Astrocyte of the cerebellum (primary cell): Measurements from ENCODE around the gene CHN2.
"Not testable (repeated sequence)": the region's sequence is repeated elsewhere in the genome, so short reads cannot be mapped to it uniquely, and the experiment has no call there.

Experiments used
- DNase-seq: peaks from one replicate; pipeline ENCODE4 v3.0.0-alpha.2; 2011; ENCODE audit warnings: low read depth
- H3K4me3 ChIP-seq: 2 replicates; pipeline ENCODE4 v1.5.1; 2011; ENCODE audit warnings: mild to moderate bottlenecking, low read depth, low read length, moderate library complexity
- CTCF ChIP-seq: IDR thresholded peaks from 2 replicates; pipeline ENCODE4 v1.5.1; 2012; ENCODE audit warnings: low read length, low read depth, moderate library complexity, mild to moderate bottlenecking; ENCODE audit errors: missing control alignments
- in situ Hi-C: cut with HindIII; loops from 2 replicates; pipeline ENCODE4 v1.10.0; 2017; ENCODE audit warnings: low sequenced_read_pairs

Gene CHN2

DNA sequence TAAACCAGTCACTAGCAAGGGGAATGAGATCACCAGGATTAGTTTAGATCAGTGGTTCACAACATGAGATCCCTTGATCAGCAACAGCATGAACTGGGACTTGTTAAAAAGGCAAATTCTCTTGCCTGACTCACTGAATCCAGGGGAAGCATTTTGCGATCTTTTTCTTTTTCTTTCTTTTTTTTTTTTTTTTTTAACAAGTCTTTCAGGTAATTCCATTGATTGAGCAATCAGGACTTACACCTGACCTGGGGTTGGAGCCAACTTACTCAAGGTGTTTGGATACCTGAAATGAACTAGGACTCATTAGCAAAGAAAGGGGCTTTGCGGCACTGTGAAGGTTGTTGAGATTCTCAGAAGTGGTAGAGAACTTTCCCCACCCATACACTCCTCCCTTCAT is 321.9 kb downstream of the CHN2 start:
- no peak for DNase-seq
- no peak overlapping the region for H3K4me3 ChIP-seq
- no peak for TF ChIP-seq CTCF
- in situ Hi-C loops: no loop called here

DNA sequence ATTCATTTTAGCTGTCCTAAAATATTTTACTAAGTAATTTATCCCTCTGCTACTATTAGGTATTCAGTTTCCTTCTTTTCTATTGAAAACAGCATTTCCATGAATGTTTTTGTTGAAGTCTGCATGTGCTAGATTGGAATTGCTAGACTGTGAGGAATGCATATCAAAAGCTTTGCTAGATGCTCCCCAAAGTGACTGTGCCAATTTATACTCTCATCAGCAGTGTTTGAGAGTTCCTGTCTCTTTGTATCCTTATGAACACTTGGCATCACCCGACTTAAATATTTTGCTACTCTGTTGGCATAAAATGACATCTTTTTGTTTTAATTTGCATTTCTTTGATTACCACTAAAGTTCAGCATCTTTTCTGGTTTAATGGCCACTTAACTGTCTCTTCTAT is 324.0 kb downstream of the CHN2 start:
- DNase-seq: no peak
- no peak for TF ChIP-seq CTCF
- no peak overlapping the region for H3K4me3 ChIP-seq
- in situ Hi-C loops: no loop called here

DNA sequence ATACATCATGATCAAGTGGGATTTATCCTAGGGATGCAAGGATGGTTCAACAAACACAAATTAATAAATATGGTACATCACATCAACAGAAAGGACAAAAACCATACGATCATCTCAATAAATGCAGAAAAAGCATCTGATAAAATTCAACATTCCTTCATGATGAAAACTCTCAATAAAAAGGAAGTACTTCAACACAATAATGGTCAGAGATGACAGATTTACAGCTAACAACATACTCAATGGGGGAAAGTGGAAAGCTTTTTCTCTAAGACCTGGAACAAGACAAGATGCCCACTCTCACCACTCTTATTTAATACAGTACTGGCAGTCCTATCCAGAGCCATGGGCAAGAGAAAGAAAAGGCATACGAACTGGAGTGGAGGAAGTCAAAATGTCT is 329.2 kb downstream of the CHN2 start:
- in situ Hi-C loops: no loop called here
- DNase-seq: no peak
- TF ChIP-seq CTCF: no peak
- no peak overlapping the region for H3K4me3 ChIP-seq

DNA sequence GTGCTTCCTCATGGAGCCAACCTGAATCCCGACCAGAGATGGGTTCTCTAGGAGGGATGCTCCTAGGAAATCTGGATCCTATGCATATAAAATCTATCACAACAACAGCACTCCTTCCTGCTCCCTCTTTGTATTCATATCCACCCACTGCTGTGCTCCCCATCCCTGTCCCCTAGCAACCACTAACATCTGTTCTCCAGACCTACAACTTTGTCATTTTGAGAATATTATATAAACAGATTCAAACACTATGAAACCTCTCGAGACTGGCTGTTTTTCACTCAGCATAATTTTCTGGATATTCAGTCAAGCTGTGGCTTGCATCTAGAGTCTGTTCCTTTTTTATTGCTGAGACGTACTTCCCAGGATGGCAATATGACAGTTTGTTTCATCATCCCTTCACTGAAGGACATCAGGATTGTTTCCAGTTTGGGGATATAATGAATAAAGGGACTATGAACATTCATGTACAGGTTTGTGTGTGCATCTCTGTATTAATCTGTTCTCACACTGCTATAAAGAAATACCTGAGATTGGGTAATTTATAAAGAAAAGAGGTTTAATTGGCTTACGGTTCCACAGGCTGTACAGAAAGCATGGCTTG is 333.0 kb downstream of the CHN2 start:
- H3K4me3 ChIP-seq: no peak overlapping the region
- DNase-seq: no peak
- TF ChIP-seq CTCF: no peak
- in situ Hi-C loops: no loop called here

DNA sequence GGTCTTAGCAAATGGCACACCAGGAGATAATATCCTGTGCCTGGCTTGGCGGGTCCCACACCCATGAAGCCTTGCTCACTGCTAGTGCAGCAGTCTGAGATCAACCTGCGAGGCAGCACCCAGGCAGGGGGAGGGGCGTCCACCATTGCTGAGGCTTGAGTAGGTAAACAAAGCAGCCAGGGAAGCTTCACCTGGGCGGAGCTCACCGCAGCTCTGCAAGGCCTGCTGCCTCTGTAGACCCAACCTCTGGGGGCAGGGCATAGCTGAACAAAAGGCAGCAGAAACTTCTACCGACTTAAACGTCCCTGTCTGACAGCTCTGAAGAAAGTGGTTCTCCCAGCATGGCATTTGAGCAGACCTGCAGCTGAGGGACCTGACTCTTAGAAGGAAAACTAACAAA is 334.0 kb downstream of the CHN2 start:
- in situ Hi-C loops, H3K4me3 ChIP-seq, DNase-seq: not testable (repeated sequence)
